Stimulated activated CD8-positive, alpha-beta memory T cell treated with anti-CD3 and anti-CD28 coated beads, Interleukin-2, amount 100 ng/mL, for 1 hour (primary cell): ENCODE results near the gene RHPN2.
"Not testable (repeated sequence)": the region's sequence is repeated elsewhere in the genome, so short reads cannot be mapped to it uniquely, and the experiment has no call there.

Experiments used
- DNase-seq, 2 donors: peaks; one replicate each; pipeline ENCODE4 v3.0.0-alpha.2; 2020; ENCODE audit warnings: low read depth in 2 of 2

The RHPN2 gene

DNA sequence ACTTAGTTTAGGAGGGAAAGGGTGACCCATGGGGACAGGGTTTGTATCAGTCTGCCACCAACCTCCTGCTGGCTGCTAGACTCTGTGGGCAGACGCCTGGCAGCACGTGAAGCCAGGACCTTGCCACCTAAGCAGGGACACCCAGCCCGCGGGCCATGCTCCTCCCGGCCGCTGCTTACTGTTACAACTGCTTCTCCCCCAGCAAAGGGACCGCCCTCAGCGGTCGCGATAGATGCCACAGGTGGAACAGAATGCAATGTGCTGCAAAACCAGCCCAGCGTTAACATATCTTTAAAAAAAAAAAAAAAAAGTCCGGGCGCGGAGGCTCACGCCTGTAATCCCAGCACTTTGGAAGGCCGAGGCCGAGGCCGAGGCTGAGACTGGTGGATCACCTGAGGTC is 1.9 kb upstream of the RHPN2 start:
- DNase-seq, result no peak

DNA sequence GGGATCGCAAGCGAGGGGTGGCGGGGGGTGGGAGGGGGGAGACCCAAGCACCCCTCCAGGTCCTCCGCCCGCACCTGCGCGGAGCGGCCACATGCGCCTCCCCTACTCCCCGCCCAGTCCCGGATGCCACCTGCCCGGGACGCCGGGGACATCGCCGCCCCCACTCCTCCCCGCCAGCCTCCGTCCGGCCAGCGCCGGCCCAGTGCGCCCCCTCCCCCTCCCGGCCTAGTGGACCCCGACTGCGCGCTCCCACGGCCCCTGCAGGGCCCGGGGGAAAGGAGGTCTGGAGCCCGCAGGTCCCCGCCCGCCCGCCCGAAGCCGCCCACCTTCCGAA is 263 bp downstream of the RHPN2 start:
- no peak for DNase-seq

DNA sequence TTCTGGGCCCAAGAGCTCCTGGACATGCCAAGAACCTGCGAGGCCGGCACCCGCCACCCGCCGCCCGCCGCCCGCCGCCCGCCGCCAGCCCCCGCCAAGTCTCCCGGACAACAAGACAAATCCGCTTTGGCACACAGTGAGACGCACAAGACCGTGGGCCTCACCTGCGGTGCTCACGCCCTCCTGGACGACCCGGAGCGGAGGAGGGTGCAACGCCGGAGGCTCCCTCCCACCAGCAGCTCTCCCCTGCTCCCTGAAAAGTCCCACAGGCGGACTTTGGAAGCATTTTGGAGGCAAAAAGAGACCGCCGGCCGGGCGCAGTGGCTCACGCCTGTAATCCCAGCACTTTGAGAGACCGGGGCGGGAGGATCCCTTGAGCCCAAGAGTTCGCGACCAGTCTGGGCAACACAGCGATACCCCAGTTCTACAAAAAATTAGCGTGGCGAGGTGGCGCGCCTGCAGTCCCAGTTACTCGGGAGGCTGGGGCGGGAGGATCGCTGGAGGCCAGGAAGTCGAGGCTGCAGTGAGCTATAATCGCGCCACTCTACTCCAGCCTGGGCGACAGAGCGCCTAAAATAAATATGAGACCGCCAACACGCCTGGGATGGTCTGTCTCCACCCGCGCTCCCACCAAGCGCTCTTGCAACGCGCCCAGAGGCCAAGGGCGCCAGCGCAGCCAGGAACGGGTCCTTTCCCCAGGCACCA is 783 bp downstream of the RHPN2 start:
- no peak for DNase-seq

DNA sequence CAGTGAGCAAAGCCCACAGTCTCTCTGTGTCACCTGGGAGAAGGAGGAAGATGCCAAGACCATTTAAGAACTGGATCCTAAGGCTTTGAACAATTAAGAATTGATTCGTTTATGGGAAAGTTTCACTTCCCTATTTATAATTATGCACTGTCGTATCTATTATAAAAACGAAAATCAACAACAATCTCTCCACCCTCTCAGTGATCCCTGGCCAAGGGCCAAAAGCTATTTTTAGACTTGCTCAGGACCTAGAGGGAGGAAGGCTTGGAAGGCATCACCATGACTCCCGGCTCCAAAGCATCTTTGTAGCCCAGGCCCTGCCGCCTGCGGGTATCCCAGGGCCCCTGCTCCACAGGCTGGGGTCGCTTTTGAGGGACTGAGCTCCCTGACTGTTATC is 1.3 kb downstream of the RHPN2 start:
- DNase-seq, result no peak

DNA sequence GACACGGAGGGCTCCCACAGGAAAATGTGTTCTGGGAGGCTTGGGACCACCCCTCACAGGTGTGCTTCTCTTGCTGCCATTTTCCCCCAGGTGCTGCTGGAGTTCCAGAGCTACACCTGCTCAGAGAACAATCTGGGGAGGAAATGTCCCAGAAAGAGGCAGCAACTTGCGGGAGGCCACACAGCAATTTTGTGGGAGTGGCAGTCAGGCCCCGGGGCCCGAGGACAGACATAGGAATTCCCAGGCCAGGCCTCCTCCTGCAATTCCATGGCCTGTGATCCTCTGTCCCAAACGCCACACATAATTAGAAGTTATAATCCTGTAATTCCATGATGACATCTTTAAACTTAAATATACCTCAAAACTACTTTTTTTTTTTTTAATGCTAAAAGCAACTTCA is 1.8 kb downstream of the RHPN2 start:
- no peak for DNase-seq

DNA sequence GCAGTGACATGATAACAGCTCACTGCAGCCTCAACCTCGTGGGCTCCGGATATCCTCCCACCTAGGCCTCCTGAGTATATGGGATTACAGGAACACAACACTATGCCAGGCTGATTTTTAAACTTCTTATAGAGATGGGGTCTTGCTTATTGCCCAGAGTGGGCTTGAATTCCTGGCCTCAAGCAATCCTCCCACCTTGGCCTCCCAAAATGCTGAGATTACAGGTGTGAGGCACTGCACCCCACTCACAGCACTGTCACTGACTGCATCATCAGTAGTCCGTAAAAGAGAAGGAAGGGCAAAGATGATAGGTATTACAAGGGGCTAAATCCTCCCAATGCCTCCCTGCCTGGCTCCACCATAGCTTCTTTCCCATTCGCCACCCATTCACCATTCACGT is 4.1 kb downstream of the RHPN2 start:
- no peak for DNase-seq

DNA sequence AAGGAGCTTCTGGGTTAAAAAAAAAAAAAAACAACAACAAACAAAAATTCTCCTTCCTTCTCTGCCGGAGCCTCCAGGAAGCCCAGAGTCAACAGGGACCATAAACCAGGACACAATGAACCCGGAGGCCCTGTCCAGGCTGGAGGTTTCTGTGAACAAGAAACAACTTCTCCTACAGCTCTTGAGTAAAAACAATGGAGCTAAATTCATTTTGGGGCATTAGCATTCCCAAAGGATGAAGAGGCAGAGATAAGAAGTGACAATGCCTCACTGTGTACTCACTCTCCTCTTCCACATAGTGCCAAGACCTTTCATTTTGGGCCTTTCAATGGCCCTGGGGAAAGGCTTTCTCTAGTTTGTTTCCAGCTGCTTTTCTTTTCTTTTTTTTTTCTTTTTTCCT is 9.0 kb downstream of the RHPN2 start:
- no peak for DNase-seq

DNA sequence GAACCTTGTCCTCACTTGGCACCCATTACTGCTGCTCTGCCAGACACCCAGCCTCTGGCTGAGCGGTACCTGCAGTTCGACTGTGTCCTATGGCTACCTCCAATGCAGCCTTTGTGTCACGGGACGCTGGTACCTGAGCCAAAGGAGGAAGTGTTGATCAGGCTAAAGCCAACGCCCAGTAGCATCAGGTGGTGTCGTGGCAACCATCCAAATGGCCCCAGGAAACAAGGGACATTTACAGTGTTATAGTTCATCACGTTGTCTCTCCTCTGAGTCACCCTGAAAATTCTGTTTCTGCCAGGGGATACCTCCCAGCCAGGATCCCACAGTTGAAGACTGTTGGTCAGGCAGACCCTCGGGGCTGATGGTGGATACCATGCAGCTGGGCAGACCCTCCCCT is 10.1 kb downstream of the RHPN2 start:
- no peak for DNase-seq

DNA sequence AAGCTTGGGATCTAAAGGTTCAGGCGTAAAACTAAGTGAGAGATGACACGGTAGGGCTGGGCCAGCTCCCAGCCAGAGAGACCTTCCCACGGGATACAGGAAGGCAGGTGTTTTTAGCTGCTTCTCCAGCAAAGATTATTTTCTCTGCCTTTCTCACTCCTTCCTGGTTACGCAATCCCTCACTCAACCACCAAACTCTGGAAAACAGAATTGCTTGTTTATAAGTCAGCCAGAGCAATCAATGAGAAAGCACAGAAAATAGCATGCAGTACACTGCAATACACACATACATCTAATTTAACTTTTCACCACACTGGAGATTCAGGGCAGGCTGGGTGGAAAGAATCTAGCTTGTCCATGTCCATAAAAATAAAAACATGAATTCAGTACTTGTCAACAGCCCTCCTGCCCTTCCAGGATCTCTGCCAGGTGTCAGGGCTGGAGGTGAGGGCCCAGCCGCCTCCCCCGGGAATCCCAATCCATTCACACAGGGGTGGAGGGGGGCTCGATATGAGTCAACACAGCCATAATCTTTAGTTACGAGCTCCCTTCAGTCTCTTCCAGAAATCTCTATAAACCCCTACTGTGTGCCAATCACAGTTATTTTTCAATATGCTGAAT is 12.2 kb downstream of the RHPN2 start:
- no peak for DNase-seq

DNA sequence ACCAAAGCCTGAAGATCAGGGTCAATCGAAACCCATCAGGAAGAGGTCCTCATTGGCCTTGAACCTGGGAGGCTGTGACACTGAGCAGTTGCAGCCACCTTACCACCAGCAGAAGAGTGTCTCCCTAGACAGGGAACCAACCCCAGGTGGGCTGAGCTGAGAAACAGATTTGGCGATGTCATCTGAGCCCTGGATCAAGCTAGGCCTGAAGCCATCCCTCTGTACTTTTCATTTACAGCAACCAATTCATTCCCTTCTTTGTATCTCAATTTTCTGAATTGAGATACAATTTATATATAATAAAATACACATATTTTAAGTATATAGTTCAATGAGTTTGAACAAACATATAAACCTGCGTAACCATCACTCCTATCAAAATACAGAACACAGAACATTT is 14.6 kb downstream of the RHPN2 start:
- DNase-seq, result no peak

DNA sequence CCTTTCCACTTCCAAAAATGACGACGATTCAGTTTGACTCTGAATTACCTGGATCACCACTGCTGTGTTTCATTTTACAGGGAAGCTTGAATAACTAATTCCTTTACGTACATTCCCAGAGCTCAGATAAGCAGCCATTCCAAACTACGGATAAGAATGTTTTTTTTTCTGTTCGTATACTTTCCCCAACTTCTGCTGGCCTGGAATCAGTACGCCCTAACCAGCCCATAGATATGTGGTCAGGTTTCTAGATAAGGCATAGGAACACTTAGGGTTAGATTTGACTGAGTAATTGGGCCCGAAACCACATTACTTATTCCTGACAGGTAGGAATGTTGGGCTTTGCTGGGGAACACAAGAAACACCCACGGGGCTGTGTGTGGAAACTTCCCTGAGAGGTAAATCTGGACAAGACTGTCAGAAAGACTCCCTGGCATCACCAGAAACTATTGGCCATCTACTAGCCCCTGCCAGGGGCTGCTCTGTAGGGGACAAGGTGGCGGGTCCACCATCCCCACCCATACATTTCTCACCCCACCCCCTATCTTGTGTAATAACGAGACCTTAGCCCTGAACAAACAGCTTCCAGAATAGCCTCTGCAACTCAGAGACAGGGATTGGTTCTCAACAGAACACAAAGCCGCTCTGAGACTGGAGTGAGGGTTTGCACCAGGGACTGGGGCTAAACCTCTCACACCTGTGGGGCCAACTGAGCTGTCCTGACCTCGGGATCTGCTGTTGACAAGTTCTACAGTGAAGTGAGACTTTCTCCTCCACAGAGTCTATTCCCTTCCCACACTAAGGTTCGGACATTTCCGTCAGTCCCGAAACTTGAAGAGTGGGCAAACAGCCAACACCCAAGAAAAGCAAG is 15.6 kb downstream of the RHPN2 start:
- DNase-seq, result no peak

DNA sequence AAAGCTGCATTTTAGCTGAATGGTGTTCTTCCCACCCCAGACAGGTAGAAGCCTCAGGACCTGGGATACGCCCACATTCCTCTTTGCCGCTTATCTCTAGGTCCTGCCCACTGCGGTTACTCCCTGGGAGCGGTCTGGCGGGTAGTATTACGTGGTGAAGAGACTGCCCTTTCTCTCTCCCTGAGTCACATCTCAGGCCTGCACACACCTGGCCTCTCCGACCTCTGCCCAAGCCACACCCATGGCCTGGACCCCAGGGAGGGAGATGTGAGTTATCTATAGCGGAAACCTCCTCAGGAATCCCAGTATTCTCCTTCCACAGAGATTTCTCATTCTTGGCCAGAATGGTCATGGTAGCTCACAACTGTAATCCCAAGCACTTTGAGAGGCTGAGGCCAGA is 17.3 kb downstream of the RHPN2 start:
- DNase-seq, result no peak

DNA sequence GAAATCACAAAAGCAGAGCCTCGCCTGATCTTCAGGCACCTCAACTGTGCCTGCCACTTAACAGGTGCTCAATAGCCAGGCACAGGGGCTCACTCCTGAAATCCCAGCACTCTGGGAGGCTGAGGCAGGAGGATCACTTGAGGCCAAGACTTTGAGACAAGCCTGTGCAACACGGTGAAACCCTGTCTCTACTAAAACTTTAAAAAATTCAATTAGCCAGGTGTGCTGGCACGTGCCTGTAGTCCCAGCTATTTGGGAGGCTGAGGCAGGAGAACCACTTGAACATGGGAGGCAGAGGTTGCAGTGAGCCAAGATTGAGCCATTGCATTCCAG is 22.9 kb downstream of the RHPN2 start:
- DNase-seq, result not testable (repeated sequence)

DNA sequence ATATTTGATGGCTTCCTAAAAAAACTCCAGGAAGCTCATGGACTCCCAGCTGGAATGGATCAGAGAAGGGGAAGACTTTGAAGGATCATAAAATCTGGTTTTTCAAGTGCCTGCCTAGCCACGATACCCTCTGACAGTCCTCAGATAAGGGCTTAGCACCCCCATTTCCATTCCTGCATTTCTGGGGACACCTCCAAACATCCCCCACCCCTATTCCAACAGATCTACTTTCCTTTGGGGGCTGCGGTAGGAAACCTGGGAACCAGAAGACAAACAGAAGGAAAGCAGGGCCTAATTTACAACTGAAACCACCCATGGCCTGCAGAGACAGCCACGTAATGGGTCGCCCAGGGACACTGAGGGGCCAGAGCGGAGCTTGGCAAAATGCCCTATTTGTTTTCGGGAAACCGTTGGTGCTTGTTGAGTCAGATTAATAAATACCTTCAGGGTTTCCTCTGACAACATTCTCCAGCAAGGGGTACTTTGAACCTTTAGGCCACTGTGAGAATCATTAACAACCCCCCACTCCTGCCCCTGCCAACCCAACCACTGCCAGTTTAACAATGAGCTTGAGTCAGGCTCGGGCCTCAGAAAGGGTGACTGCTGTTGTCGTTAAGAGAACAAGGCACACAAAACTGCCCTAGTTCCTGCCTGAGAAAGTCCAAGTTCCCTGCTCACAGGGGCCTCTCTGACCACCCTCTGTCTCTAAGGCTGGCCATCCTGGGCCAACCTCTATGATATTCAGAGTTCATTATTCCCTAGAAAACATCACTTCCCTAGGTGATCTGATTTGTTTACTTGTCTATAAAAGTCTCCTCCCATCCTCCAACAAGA is 23.5 kb downstream of the RHPN2 start:
- no peak for DNase-seq

DNA sequence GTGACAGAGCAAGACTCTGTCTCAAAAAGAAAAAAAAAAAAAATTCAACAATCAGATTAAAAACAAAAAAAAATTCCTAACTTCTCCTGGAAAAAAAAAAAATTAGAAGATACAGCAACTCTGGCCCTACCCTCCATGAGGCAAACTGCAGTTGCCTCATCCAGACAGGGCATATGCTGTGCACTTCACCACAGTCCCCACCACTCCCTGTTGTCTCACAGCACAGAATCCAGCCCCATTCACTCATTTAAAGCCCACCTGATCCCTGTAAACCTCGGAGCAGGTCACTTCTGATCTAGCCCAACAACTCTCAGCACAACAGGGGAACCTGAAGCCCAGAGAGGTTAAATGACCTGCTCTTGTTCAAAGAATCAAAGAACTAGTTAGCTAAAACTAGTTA is 24.9 kb downstream of the RHPN2 start:
- DNase-seq, result no peak

DNA sequence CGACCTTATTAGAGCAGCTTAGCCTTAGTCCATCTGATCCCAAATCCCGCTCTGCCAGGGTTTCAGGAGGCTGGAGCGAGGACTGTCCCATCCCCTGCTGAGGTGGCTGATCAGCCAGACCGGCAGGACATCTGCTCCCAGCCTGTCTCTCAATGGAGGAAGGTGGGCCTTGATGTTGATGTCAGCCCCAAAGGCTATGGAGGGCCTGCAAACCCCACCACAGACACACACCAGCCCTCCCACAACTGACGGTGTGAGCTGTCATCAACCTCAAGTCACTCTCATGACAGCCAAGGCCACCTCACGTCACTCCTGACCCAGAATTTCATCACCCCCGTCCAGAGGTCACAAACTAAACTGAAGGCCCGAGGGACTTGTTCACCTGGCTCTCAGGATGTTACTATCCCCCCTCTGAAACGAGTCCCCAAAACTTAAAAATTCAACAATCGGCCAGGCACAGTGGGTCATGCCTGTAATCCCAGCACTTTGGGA is 25.5 kb downstream of the RHPN2 start:
- no peak for DNase-seq

DNA sequence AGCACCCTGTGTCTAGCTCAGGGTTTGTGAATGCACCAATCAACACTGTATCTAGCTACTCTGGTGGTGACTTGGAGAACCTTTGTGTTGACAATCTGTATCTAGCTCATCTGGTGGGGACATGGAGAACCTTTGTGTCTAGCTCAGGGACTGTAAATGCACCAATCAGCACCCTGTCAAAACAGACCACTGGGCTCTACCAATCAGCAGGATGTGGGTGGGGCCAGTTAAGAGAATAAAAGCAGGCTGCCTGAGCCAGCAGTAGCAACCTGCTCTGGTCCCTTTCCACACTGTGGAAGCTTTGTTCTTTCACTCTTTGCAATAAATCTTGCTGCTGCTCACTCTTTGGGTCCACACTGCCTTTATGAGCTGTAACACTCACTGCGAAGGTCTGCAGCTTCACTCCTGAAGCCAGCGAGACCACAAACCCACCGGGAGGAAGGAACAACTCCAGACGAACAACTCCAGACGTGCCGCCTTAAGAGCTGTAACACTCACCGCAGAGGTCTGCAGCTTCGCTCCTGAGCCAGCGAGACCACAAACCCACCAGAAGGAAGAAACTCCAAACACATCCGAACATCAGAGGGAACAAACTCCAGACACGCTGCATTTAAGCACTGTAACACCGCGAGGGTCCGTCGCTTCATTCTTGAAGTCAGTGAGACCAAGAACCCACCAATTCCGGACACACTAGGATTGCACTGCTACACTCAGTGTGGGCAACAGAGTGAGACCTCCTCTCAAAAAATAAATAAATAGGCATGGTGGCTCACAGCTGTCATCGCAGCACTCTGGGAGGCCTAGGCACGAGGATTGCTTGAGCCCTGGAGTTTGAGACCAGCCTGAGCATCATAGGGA is 27.3 kb downstream of the RHPN2 start:
- not testable (repeated sequence) for DNase-seq

DNA sequence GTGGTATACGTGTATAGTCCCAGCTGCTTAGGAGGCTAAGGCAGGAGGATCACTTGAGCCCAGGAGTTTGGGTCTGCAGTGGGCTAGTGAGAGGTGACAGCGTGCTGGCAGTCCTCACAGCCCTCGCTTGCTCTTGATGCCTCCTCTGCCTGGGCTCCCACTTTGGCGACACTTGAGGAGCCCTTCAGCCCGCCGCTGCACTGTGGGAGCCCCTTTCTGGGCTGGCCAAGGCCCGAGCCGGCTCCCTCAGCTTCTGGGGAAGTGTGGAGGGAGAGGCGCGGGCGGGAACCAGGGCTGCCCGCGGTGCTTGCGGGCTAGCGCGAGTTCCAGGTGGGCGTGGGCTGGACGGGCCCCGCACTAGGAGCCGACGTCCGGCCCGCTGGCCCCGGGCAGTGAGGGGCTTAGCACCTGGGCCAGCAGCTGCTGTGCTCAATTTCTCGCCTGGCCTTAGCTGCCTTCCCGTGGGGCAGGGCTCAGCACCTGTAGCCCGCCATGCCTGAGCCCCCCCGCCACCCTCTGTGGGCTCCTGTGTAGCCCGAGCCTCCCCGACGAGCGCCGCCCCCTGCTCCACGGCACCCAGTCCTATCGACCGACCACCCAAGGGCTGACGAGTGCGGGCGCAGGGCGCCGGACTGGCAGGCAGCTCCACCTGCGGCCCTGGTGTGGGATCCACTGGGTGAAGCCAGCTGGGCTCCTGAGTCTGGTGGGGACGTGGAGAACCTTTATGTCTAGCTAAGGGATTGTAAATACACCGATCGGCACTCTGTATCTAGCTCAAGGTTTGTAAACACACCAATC is 28.1 kb downstream of the RHPN2 start:
- not testable (repeated sequence) for DNase-seq

DNA sequence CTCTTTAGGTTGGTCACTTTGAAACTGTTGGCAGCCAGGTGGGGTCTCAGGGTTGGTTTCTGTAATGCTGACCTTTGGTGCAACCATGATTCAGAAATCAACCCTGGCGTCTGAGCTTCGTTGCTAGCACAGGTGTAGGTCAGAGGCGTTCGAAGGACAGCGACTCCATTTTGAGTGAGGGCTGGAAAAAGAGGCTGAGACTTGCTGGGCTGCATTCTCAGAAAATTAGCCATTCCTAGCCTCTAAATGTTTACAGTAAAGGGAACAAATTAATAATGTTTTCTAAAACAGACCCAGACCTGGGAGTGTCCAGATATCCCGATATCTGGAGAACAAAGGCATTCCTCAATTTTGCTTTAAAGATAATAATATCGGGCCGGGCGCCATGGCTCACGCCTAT is 29.2 kb downstream of the RHPN2 start:
- DNase-seq, result no peak

DNA sequence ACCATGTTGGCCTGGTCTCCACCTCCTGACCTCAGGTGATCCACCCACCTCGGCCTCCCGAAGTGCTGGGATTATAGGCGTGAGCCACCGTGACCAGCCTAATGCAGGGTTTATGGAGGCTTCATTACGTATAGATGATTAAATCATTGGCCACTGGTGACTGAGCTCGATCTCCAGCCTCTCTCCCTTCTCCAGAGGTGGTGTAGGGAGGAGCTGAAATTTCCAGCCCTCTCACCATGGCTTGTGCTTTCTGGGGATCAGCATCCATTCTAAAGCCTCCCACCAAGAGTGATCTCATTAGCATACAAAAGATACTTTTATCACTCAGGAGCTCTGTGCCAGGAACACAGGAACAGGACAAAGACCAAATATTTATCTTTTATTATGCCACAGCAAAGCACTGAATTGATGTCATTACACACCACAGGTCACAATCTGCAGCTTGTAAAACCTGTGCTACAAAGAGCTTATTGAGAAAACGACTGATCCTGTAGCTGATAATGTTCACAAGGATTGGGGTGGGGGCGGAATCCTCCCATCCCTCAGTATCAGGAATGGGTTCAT is 32.4 kb downstream of the RHPN2 start:
- DNase-seq, result no peak
